Hippocampal formation (tissue), 2 donors: ENCODE measurements around the gene ZNF101.
A peak's percentile ranks its signal among the peaks of the same experiment; 100 is the strongest.

Source experiments
- DNase-seq, 2 donors: peaks; one replicate each; lab custom pipeline; 2025; lab: John Stamatoyannopoulos, UW

The ZNF101 gene

GRCh38 chr19:19668230-19669012 is at the start of gene ZNF101:
TSS of gene ZNF101 (plus strand) at chr19:19668839. CDS start at chr19:19668964, 125 bp downstream.
- DNase-seq, result peak; percentile 84 to 88

- no peak for DNase-seq
Measured at GRCh38 chr19:19619181-19619848, 49.3 kb upstream of the ZNF101 start.

GRCh38 chr19:19619849-19620210 is 48.8 kb upstream of the ZNF101 start:
- no peak for DNase-seq

GRCh38 chr19:19623383-19623782 is 45.3 kb upstream of the ZNF101 start:
- DNase-seq, result no peak

GRCh38 chr19:19624032-19624570 is 44.5 kb upstream of the ZNF101 start:
- DNase-seq, result no peak

- no peak for DNase-seq
Measured at GRCh38 chr19:19626516-19627472, 41.8 kb upstream of the ZNF101 start.

- DNase-seq, result no peak
Measured at GRCh38 chr19:19627621-19628500, 40.8 kb upstream of the ZNF101 start, which contains the start of gene LPAR2. TSS of gene LPAR2 (minus strand) at chr19:19628220. CDS start at chr19:19627275, 945 bp downstream.

- DNase-seq, result no peak
Measured at GRCh38 chr19:19628501-19629134, 40.0 kb upstream of the ZNF101 start.

GRCh38 chr19:19630062-19630414 is 38.6 kb upstream of the ZNF101 start:
- no peak for DNase-seq

GRCh38 chr19:19630426-19630825 is 38.2 kb upstream of the ZNF101 start:
- DNase-seq, result no peak

GRCh38 chr19:19631346-19631745 is 37.3 kb upstream of the ZNF101 start:
- DNase-seq, result no peak

- no peak for DNase-seq
Measured at GRCh38 chr19:19632661-19633060, 36.0 kb upstream of the ZNF101 start.

- DNase-seq, result no peak
Measured at GRCh38 chr19:19633711-19634515, 34.7 kb upstream of the ZNF101 start.

GRCh38 chr19:19634516-19635312 is 33.9 kb upstream of the ZNF101 start:
- DNase-seq, result no peak

GRCh38 chr19:19635313-19635702 is 33.3 kb upstream of the ZNF101 start:
- no peak for DNase-seq

GRCh38 chr19:19636573-19637185 is 32.0 kb upstream of the ZNF101 start:
- DNase-seq, result no peak

- DNase-seq, result no peak
Measured at GRCh38 chr19:19637186-19637522, 31.5 kb upstream of the ZNF101 start.

GRCh38 chr19:19637523-19638251 is 31.0 kb upstream of the ZNF101 start:
- no peak for DNase-seq
